ENCODE results near the gene TTC29.
"Not testable (repeated sequence)": the region's sequence is repeated elsewhere in the genome, so short reads cannot be mapped to it uniquely, and the experiment has no call there.

The TTC29 gene

DNA sequence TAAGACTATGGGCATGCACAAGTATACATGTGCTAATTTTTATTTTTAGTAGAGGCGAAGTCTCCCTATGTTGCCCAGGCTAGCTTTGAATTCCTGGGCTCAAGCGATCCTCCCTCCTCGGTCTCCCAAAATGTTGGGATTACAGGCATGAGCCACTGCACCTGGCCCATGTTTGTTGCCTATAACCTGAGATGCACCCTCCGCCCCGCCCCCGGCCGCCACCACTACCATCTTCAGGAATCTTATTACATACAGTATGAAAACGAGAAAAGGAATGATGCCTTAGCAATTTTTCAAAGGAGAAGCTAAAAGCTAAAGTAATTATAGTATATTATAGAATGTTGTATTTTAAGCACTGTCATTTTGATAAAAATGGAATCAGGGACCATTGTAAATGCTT is 245.8 kb downstream of the TTC29 start:
- no peak for DNase-seq (ENCODE audit: low read depth in 2 of 2)

DNA sequence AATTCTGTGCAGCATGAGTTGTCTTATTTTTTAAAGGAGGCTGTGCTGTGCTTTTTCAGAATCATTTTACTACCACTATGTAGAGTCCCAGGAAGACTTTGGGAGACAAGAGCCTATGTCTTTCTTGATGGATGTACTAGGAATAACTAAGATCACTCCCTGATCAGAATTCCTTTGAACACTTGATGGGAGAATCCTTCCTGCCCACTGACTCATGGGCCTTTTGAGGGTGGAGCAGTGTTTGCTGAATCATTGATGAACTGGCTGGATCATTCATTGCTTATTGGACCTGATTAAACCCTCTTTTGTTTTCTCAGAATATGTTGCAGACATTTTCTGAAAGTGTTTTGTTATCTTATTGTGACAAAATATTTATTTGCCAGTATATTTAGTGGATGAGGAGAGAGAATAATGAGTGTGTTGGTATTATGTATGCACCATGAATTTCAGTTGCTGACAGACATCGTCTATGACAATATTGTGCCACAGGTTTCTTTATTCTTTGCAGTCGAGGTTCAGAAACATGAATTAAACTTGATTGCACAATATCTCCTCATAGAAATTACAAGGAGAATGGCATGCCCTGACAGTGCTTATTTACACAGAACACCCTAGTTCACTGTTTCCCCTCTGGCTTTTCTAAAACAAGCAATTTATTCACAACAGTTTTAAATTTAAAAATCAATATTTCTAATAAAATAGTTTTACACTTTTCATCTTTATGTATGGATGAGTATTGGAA is 270.7 kb downstream of the TTC29 start:
- no peak for DNase-seq (ENCODE audit: low read depth in 2 of 2)

DNA sequence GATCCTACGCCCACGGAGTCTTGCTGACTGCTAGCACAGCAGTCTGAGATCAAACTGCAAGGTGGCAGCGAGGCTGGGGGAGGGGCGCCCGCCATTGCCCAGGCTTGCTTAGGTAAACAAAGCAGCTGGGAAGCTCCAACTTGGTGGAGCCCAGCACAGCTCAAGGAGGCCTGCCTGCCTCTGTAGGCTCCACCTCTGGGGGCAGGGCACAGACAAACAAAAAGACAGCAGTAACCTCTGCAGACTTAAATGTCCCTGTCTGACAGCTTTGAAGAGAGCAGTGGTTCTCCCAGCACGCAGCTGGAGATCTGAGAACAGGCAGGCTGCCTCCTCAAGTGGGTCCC is 281.7 kb downstream of the TTC29 start:
- DNase-seq (ENCODE audit: low read depth in 2 of 2): not testable (repeated sequence)

DNA sequence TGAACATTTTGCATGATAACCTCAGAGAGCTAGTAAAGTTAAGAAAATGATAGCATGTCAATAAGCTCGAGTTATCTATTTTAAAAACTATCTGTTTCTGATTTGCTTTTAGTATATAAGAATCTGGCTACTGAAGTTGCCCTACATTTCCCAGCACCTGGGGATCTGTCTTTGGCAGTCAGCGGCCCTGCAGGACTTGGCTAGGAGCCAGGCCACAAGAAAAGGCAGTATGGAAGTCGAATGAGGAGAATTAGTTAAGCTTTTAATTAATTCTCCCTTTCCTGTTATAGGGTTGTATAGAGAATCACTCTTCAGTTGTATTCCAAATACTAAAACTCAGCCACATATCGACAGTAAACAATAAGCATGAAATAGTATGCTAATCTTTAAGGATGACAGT is 284.3 kb downstream of the TTC29 start:
- DNase-seq (ENCODE audit: low read depth in 2 of 2): no peak
